HG02610 (cell line): ENCODE data around the gene PPP6R1.
"Not testable (repeated sequence)": the region's sequence is repeated elsewhere in the genome, so short reads cannot be mapped to it uniquely, and the experiment has no call there.

Experiments used
- ATAC-seq: cut with Tn5 transposase; IDR thresholded peaks from one replicate; pipeline ENCODE4 v1.9.1; 2021; ENCODE audit warnings: mild to moderate bottlenecking, moderate library complexity; ENCODE audit not compliant: unreplicated experiment

The PPP6R1 gene

DNA sequence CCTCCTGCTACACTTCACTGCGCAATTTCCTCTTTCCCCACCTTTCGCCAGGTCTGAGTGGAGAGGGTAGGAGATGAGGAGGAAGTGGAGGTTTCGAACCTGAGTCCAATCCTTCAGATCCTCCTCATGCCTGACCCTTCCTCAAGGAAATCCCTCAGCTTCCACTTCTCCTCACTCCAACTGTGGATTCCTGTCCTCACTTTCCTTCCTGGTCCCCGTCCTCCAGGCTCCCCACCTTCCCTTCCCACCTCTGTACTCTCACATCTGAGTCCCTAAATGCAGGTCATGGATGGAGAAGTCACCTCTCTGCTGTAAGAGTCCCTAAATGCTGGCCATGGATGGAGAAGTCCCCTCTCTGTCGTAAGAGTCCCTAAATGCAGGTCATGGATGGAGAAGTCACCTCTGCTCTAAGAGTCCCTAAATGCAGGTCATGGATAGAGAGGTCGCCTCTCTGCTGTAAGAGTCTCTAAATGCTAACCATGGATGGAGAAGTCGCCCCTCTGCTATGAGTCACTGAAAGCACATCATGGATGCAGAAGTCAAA lies 33.3 kb downstream of the PPP6R1 start:
- no peak for ATAC-seq

DNA sequence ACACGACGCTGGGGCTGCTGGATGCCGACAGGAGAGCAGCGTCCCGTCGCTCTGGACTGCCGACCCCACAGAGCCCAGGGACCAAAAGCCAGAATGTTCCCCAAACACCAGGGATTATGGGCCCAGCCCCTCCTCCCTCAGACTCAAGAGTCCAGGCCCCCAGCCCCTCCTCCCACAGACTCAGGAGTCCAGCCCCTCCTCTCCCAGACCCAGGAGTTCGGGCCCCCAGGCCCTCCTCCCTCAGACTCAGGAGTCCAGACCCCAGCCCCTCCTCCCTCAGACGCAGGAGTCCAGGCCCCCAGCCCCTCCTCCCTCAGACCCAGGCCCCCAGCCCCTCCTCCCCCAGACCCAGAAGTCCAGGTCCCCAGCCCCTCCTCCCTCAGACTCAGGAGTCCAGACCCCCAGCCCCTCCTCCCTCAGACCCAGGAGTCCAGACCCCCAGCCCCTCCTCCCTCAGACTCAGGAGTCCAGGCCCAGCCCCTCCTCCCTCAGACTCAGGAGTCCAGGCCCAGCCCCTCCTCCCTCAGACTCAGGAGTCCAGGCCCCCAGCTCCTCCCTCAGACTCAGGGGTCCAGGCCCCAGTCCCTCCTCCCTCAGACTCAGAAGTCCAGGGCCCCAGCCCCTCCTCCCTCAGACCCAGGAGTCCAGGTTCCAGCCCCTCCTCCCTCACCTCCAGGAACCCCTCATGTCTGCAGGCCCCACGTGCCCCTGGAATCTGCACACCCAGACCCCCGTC lies 34.0 kb downstream of the PPP6R1 start:
- ATAC-seq = not testable (repeated sequence)

DNA sequence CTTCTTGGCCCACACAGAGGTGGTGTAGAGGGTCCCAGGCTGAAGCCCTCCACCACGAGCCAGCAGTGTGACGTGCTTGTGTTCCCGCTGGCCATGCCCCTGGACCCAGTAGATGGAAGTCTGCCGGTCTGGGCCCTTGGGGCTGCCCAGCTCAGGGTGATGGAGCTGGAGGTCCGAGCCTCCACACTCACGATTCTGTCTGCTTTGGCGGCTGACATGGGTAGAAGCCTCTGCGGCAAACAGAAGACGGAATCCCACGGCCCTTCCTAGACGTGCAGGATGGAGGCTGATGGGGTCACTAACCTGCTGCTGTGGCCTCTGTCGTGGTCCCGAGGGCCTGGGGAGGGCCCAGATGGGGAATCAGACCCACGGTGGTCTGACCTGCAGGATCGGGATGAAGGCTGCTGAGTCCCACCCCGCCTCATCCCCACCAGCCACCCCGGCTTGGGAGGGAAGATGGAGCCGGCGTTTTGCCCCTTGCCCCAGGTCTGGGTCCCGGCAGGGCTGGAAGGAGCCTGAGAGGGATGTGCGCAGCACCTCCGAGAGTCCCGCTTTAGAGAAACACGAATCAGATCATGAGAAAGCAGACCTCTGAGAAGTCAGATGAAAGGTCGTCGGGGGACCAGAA lies 34.7 kb downstream of the PPP6R1 start:
- no peak for ATAC-seq

DNA sequence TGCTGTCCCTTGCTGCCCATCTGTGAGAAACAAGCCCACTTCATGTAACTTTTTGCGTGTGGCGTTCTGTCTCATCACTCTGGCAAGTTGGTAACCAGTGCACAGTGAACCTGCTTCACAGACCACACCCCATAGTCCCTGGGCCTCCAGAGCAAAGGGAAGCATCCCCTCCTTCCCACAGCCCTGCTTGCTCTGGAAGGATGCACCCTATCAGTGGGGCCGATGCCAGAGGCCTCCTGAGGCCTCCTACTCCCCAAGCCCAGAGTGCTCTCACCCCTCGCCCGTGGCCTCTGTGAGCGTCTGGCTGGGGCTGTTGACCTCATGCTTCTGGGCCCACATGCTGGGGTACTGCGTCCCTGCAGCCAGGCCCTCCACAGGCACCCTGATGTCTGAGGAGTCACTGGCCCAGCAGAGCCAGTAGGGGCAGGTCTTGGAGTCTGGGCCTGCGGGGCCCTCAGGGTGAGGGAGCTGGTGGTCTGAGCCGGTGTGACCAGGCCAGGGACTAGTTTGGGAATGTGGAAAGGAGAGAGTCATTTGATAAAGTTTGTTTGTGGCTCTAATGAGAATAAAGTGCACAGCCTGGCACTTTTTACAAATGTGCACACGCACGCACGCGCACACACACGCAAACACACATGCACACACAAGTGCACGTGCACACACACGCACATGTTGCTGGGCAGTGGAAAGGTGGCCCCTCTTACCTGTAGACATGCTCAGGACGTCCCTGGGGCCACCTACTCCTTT lies 35.4 kb downstream of the PPP6R1 start:
- ATAC-seq = no peak

DNA sequence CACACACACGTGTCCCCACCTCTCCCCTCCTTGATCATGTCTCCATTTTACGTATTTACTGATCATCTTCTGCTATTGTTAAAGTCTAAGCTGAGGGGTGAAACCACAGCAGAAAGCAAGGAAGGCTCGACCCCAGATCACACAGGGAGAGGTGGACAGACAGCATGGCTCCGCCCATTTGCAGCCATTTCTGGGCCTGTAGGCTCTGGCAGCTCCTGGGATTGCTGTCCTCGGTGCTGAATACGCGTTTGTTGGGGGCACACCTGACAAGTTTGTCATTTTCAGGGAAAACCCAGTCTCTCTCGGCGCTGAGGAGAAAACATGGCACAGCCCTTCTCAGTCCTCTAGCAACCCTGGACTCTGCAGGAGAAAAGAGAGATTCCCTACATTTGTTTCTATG lies 38.3 kb downstream of the PPP6R1 start:
- no peak for ATAC-seq

DNA sequence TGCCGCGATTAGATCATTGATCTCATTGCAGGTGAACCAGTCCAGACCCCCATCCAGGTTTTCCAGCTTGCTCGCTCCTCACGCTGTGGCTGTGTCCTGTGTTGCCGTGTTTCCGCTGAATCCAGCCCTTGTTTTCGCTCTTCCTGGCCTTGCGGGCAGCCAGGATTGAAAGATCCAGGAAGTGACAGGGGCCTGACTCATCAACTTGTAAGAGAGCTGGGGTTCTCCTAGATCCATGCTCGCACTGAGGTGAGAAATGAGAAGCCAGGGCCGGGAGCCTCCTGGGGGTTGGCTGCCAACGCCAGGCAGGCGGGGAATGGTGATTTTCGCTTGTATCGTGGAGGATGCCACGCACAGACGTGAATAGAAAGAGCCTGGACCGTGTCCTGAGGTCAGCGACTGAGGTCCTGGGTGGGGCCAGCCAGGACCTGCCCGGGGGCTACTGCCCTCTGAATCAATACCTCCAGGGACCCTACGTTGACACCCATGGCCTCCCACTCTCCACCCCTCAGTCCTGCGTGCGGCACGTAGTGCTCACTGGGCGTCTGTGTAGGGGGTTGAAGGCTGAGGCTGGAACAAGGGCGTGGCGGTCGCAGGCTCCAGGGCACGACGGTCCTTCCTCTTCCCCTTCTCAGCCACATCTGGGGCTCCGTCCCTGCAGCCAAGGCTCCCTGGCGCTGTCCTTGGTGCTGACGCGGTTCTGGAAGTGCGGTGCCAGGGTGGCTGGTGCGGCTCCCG lies 42.2 kb downstream of the PPP6R1 start:
- ATAC-seq = no peak

DNA sequence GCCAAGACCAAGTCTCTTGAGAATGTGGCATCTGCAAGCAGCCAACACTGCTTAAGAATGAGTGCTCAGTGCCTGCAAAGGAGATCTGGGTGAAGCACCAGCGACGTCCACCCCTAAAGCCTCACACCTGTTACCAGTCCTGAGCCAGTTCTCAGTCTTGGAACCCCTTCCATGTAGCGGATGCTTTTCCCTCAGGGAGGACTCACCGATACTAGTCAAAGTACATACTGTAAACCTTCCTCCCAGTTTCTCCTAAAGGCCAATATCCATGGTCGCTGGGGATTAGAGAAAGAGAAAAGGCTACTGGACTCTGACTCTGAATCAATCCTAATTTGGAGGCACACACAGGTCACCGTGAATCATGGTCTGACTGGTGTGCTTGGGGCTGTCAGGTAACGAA lies 45.3 kb downstream of the PPP6R1 start:
- no peak for ATAC-seq

DNA sequence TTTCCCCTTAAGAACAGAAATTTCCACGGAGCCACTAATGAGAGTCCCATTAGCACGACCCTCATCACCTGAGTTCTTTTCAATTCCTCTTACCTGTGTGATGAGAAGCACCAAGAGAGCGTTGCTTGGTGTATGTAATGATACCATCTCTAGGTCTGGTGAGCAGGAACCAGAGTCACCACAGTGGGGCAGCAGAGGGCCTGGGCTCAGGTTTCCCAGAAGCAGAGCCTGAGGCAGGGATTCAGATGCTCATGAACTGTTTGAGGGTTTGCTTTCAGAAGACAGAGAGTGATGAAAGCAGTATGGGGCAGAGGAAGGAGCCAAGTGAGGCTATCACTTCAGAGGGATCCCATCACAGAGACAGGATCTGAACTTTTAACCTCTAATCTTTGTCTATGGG lies 46.4 kb downstream of the PPP6R1 start:
- ATAC-seq = no peak

DNA sequence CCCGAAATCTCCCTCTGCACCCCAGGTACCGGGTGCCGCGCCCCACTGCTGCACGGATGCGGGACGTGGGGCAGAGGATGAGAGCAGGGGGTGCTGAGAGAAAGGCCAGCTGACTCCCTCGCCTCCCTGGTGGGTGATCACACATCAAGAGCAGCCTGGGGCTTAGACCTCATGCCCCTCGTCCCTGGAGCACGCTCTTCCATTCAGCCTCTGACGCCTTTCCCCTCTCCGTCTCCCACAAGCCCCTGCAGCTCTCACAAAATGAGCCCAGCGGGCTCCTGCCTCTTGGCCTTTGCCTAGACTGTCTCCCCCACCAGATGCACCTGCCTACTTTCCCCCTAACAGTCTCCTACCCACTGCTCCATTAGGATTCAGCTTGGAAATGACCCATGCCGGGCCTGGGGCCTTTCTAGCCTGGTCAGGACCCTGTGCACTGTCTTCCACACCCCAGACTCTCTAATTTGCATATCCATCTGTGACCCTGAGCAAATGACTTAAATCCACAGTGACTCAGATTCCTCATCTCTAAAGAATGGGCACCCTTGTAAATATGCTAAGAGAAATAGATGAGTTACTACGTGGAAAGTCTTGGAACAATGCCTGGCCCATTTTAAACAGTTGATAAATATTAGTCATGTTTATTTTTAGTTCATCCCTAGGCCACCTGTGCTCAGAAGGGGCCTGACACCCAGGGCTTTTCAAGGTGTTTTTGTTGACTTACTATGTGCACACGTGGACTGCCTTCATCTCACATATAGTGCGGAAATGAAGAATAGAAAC lies 48.9 kb downstream of the PPP6R1 start:
- ATAC-seq = no peak

DNA sequence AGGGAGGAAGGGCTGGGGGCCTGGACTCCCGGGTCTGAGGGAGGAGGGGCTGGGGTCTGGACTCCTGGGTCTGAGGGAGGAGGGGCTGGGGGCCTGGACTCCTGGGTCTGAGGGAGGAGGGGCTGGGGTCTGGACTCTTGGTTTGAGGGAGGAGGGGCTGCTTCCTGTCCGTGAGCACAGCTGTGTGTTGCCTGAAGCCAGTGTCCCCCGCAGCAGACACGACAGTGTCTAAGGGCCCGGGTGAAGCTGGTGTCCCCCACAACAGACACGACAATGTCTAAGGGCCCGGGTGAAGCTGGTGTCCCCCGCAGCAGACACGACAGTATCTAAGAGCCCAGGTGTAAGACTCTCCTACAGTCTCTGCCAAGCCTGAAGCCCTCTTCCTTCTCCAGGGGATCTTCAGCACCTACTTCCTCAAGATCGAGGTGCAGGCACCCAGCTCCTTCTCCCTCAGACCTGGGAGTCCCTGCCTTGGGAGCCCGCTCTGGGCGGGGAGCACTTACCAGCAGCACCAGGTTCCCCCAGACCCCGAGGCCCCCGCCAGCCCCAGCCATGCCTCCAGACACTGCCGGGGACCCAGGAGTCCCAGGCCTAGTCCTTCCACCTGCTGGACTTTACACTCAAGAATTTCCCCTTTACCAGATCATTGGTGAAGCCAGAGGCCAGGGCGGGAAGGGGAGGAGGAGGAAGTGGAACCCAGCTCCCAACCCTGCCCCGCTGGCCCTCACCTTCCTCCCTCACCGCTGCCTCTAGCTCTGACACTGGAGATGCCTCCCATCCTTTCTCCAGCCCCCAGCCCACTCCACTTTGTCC lies 49.7 kb downstream of the PPP6R1 start, which contains the start of gene PTPRH:
Gene PTPRH, minus strand, starts transcription at position 622 of the 813 bp plus-strand sequence. Its CDS starts 68 bp downstream, at position 554.
- ATAC-seq = no peak

DNA sequence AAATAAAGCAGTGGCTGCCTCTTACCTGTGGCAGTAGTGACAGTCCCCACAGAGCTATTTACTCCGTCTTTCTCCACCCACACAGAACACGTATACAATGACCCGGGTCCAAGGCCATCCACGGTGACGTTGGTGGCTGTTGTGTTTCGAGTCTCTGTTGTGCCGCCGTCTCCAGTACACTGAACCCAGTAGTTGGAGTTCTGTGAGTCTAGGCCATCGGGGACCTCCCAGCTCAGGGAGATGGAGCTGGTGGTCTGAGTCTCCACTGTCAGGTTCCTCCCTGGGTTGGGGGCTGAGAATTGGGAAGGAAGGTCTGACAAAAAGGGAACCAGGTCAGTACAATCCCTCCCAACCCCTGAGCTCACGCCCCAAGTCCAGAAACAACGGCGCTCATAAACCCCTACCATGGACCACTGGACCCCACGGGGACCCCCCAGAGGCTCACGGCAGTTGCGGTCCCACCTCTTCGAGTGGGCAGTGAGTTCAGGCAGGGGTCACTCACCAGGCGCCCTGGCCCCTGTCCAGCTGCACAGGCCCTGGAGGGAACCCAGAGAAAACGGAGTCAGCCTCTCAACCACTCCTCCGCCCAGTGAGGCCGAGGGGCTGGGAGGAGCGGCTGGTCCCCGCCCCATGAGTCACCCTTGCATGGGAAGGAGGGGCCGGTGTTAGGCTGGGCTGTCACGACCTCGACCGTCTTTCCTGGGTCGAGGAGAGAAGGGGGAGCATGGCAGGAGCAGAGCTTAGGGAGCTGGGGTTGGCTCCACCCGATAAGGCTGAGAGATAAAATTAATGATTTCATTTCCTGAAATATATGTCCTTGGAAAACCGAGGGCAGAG lies 51.9 kb downstream of the PPP6R1 start:
- ATAC-seq = no peak

DNA sequence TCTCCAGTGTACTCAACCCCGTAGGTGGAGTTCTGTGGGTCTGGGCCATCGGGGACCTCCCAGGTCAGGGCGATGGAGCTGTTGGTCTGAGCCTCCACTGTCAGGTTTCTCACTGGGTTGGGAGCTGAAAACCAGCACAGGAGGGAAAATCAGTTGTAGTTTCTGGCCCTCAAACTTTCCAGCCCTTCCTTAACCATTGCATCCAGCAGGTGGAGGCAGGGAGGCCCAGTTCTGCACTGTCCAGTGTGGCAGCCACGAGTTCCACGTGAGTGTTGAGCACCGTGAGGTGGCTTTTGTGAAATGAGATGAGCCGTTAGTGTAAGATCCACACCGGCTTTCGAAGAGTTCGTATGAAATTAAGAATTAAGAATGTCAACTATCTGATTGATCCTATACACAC lies 56.6 kb downstream of the PPP6R1 start:
- ATAC-seq = not testable (repeated sequence)

DNA sequence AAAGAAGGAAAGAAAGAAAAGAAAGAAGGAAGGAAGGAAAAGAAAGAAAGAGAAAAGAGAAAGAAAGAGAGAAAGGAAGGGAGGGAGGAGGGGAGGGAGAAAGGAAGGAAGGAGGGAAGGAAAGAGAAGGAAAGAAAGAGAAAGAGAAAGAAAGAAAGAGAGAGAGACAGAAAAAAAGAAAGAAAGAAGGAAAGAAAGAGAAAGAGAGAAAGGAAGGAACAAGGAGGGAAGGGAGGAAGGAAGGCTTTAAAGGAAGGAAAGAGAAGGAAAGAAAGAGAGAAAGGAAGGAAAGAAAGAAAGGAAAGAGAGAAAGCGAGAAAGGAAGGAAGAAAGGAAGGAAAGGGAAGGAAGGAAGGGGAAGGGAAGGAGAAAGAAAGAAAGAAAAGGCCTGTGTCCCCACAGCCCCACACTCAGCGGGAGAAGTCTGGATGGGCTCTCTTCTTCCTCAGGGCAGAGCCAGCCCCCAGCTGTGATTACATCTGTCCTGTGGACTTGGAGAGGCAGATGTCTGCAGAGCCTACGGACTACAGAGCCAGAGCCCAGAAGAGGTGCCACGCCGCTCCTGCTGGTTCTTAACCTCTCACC lies 59.1 kb downstream of the PPP6R1 start:
- no peak for ATAC-seq

DNA sequence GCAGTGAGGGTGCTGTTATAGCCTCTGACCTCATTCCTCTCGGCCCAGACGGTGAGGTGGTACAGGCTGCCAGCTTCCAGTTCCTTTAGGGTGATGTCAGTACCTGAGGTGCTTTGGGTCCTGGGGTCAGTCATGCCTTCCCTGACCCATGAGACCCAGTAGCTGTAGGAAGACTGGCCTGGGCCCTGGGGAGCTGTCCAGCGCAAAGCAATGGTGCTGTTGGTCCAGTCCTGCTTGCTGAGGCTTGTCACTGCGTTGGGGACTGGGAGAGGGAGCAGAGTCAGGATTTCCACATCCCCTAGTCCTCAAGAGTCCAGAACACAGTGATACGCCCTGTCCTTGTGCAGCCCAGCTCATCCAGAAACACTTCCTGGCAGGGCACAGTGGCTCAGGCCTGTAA lies 60.2 kb downstream of the PPP6R1 start:
- ATAC-seq = no peak

DNA sequence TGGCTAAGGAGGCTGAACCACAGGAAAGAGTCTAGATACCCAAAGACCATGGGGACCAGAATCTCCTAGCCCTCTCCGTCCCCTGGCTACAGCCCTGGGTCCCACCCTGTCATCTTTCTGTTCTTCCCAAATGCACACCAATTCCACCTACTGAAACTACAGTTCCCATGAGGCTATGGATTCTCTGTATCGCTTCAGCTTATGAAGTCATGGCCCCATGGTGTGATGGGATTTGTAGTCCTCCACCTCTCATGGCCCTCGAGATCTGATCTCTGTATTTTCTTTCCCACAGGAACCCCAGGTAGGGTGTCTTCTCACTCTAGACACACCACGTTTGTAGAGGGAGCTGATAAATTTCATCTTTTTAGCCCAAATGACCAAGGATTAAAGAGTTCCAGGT lies 61.3 kb downstream of the PPP6R1 start:
- ATAC-seq = no peak

DNA sequence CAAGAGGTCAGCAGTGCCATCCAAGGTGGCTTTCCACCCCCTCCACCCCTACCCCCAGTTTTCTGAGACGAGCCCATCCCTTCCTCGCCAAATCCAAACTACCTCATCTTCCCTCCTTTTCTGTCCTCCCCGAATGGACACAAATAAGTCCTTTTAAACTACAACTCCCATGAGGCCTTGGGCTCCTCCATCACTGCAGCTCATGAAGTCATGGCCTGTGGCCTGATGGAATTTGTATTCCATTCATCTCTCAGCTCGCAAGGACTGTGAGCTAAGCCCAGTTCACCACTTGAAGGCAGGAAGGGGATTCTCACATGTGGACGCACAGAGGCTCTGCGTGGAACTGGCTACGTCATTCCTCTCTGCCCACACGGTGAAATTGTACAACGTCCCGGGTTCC lies 62.0 kb downstream of the PPP6R1 start:
- ATAC-seq = no peak

DNA sequence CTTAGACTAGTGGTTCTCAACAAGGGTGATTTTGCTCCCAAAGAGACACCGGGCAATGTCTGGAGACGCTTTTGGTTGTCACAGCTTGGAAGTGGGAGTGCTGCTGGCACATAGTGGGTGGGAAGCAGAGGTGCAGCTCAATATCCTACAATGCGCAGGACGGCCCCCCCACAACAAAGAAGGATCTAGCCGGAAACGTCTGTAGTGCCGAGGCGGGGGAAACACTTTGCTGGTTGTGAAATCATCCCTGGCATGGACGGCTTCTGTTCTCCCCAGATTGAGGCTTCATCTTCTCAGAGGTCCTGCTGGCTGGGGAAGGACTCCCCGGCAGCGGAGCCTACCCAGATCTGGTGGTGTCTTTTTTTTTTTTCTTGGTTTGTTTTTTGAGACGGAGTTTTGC lies 65.3 kb downstream of the PPP6R1 start:
- ATAC-seq = no peak

DNA sequence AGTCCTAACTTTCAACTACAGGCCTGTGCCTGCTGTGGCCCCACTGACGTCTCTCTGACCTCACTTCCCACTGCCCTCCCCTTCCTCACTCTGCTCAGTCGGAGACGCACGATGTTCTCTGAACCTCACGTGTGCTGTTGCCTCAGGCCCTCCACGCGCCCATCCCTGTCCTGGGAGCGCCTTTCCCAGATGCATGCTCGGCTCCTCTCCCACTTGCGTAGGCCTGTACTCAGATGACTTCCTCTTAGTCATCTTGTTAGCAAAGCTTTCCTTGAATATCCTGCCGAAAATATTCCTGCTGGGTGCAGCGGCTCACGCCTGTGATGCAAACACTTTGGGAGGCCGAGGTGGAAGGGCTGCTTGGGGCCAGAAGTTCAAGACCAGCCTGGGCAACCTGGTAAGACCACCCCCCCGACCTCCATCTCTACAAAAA lies 69.4 kb downstream of the PPP6R1 start:
- no peak for ATAC-seq
